Neuron (in vitro differentiated cells): ENCODE data around the gene STRN.
"Not testable (repeated sequence)": the region's sequence is repeated elsewhere in the genome, so short reads cannot be mapped to it uniquely, and the experiment has no call there.

Experiments
- H2AFZ ChIP-seq: one replicate; pipeline ENCODE4 v1.6.1; 2013; ENCODE audit warnings: low read depth, mild to moderate bottlenecking, inconsistent platforms, low read length, moderate library complexity
- H3K27me3 ChIP-seq: one replicate; pipeline ENCODE4 v1.6.1; 2013; ENCODE audit warnings: low read length; ENCODE audit not compliant: insufficient read depth
- H3K36me3 ChIP-seq: one replicate; pipeline ENCODE4 v1.6.1; 2013; ENCODE audit warnings: low read length; ENCODE audit not compliant: insufficient read depth
- H3K4me1 ChIP-seq: one replicate; pipeline ENCODE4 v1.6.1; 2013; ENCODE audit warnings: low read length; ENCODE audit not compliant: insufficient read depth
- H3K4me3 ChIP-seq: 2 replicates; pipeline ENCODE4 v1.5.1; 2013; ENCODE audit warnings: mild to moderate bottlenecking, low read length, moderate library complexity
- H3K9me3 ChIP-seq: one replicate; pipeline ENCODE4 v1.6.1; 2013; ENCODE audit warnings: low read length

Gene STRN, protein sequence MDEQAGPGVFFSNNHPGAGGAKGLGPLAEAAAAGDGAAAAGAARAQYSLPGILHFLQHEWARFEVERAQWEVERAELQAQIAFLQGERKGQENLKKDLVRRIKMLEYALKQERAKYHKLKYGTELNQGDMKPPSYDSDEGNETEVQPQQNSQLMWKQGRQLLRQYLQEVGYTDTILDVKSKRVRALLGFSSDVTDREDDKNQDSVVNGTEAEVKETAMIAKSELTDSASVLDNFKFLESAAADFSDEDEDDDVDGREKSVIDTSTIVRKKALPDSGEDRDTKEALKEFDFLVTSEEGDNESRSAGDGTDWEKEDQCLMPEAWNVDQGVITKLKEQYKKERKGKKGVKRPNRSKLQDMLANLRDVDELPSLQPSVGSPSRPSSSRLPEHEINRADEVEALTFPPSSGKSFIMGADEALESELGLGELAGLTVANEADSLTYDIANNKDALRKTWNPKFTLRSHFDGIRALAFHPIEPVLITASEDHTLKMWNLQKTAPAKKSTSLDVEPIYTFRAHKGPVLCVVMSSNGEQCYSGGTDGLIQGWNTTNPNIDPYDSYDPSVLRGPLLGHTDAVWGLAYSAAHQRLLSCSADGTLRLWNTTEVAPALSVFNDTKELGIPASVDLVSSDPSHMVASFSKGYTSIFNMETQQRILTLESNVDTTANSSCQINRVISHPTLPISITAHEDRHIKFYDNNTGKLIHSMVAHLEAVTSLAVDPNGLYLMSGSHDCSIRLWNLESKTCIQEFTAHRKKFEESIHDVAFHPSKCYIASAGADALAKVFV

DNA sequence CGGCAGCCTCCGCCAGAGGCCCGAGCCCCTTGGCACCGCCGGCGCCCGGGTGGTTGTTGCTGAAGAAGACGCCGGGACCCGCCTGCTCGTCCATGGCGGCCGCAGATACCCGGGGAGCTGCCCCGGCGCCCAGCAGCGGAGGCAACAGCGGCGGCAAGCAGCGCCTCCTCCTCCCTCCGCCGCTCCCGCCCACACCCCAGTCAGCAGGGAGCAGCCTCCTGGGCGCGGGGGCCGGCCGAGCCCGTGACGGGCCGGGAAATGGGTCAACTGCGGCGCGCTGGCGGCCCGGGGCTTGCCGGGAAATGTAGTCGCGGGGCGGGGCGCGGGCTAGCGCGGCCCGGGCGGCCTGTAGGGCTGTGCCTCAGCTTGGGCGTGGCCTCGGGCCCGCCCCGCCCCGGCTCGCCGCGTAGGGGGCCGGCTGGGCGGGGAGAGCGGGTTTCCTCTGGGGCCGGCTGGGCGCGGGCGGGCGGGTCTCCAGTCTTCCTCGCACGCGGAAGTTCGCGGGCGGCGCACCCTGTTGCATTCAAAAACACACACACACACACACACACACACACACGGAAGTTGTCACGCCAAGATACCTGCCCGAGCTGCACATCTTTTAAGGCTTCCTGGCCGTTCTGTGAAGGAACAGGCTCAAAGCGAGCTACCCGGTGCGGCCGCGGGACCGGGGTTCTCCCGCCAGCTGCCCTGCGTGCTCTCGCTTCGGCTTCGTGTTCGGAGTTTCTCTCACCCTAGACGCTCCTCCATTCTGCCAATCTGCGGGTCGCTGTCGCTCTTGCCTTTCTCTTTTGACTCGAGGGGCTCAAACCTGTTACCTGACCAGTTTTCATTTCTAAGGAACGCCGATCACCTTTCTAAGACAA is at the start of gene STRN:
Gene STRN, minus strand, starts transcription at position 167 of the 866 bp plus-strand sequence. Its CDS starts 73 bp downstream, at position 94.
- peak within 1 kb of the TSS; percentile 83 for H3K4me3 ChIP-seq
- H3K9me3 ChIP-seq, result no peaks in the 10 kb centered on the region
- H2AFZ ChIP-seq, result peak within 1 kb of the TSS; percentile 88
- H3K27me3 ChIP-seq, result no peaks in the 10 kb centered on the region
- H3K4me1 ChIP-seq, result peaks cover 19% of the 10 kb centered on the region
- H3K36me3 ChIP-seq, result no peaks in the 10 kb centered on the region

DNA sequence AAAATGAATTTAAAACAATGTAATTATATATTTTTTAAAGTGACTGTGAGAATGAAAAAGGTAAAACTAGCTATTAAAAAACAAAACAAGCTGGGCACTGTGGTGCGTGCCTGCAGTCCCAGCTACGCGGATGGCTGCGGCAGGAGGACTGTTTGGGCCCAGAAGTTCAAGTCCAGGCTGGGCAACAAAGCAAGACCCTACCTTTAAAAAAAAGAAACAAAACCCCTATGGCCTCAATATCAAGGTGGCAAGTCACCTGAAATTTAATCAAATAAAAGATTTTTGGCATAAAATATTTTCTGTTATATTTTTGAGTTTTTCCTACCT is 46.9 kb upstream of the STRN start:
- H3K36me3 ChIP-seq, result peaks cover 20% of the 10 kb centered on the region
- H3K27me3 ChIP-seq, result no peaks in the 10 kb centered on the region
- H2AFZ ChIP-seq, result no peak overlapping the region
- no peak overlapping the region for H3K4me3 ChIP-seq
- H3K4me1 ChIP-seq, result no peaks in the 10 kb centered on the region
- H3K9me3 ChIP-seq, result no peaks in the 10 kb centered on the region

DNA sequence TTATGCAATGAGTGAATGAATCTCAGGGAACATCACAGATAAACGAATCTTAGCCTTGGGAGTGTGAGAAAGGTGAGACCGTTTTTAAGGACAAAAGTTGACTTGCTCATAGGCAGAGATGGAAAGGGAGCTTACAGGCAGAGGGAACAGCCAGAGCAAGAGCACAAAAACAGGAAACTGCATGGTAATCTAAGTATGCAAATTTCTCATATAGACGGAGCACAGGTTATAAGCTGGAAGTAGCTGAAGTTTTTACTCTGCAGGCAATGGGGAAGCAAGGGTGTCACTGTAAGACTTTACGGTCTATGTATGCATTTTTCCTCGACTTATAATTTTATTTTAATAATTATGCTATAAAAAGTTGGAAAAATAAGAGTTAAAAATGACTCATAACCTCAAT is 44.8 kb upstream of the STRN start:
- H3K4me3 ChIP-seq, result no peak overlapping the region
- H3K27me3 ChIP-seq, result no peaks in the 10 kb centered on the region
- no peaks in the 10 kb centered on the region for H3K9me3 ChIP-seq
- no peak overlapping the region for H2AFZ ChIP-seq
- H3K36me3 ChIP-seq, result peaks cover 29% of the 10 kb centered on the region
- H3K4me1 ChIP-seq, result no peaks in the 10 kb centered on the region

DNA sequence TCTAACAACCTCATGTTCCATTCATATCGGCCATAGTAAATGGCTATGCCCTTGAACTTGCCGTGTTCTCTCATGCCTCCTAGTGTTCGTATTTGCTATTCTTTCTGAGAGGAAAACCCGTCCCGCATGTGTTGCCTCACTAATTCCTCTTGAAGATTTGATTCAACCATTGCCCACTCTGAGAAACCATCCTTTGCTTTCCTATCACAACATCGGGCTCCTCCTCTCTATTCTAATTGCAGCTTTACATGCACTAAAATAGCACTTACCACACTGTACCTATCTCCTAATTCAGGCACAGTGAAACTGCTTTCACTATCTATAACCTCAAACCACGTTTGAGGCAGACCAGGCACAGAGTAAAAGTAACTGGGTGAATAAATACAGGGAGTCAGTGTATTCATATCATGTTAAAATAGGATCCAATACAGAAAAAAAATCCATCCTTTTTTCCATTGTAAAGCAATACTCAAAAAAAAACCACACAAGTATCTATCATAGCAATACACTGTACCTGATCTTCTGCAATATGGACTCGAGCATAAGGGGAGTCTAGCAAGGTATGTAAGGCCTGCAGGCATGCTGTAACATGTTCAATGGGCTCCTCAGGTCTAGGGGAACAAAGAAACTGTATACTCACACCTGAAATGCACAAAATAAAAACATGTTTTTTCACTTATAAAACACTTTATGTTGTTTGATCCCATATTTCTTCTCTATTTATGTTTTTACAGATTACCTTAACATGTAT is 39.0 kb upstream of the STRN start:
- Histone ChIP-seq H3K36me3 (peaks cover 54% of the 10 kb centered on the region), H3K4me3 (no peak overlapping the region), H2AFZ (no peak overlapping the region)

DNA sequence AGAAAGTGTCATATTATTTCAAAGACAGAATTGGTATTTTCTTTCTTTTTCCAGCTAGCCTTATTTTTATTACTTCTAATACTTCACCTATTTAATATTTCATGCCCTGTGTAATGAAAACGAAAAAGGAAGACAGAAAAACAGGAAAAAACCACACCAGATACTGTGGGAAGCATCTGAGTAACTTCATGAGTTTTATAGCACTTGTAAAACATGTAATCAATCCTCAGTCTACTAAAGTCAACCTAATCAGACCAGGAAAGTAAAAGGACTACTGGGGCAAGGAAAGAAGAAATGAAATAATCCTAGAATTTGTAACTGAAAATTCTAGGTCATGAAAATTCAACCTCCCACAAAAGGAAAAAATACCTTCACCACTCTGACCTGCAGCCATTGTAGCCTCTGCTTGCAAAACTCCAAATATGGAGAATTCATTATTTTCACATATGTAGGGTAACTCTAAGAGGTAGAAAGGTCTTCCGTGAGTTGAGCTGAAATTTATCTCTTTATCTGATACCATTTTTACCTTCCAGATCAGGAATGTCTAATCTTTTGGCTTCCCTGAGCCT is 34.7 kb upstream of the STRN start:
- Histone ChIP-seq H3K4me3 (no peak overlapping the region), H3K36me3 (peaks cover 55% of the 10 kb centered on the region), H3K9me3 (peaks cover 3% of the 10 kb centered on the region), H2AFZ (no peak overlapping the region), H3K27me3 (no peaks in the 10 kb centered on the region), H3K4me1 (no peaks in the 10 kb centered on the region)

More for the DNA sequence above, 39.0 kb upstream of the STRN start:
- Histone ChIP-seq H3K27me3 (no peaks in the 10 kb centered on the region), H3K4me1 (no peaks in the 10 kb centered on the region), H3K9me3 (no peaks in the 10 kb centered on the region)

DNA sequence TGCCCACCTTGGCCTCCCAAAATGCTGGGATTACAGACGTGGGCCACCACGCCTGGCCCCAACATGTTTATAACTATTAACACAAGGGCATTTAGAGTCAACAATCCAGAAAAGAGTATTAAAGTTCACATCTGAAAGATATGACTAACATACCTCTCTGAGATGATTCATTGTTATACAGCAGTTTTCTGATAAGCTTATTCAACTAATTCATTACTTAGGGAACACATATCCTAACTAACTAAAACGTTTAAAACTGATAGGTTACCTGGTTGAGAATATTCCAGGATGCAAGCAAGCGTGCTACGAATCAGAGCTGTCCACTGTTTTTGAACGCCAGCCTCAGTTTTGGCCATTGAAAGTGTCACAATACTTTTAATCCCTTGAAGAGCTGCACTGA is 34.0 kb upstream of the STRN start:
- Histone ChIP-seq H2AFZ (no peak overlapping the region), H3K27me3 (no peaks in the 10 kb centered on the region), H3K9me3 (peaks cover 3% of the 10 kb centered on the region), H3K4me1 (no peaks in the 10 kb centered on the region), H3K36me3 (peaks cover 50% of the 10 kb centered on the region), H3K4me3 (no peak overlapping the region)

DNA sequence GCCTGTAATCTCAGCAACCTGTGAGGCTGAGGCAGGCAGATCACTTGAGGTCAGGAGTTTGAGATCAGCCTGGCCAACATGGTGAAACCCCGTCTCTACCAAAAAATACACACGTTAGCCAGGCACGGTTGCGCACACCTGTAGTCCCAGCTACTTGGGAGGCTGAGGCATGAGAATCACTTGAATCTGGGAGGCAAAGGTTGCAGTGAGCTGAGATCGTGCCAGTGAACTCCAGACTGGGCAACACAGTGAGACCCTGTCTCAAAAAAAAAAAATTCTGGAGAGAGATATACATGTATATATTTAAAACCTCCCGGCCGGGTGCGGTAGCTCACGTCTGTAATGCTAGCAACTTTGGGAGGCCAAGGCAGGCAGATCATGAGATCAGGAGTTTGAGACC is 33.1 kb upstream of the STRN start:
- not testable (repeated sequence) for H2AFZ ChIP-seq, H3K9me3 ChIP-seq, H3K27me3 ChIP-seq, H3K4me3 ChIP-seq, H3K4me1 ChIP-seq
- peaks cover 41% of the 10 kb centered on the region for H3K36me3 ChIP-seq

DNA sequence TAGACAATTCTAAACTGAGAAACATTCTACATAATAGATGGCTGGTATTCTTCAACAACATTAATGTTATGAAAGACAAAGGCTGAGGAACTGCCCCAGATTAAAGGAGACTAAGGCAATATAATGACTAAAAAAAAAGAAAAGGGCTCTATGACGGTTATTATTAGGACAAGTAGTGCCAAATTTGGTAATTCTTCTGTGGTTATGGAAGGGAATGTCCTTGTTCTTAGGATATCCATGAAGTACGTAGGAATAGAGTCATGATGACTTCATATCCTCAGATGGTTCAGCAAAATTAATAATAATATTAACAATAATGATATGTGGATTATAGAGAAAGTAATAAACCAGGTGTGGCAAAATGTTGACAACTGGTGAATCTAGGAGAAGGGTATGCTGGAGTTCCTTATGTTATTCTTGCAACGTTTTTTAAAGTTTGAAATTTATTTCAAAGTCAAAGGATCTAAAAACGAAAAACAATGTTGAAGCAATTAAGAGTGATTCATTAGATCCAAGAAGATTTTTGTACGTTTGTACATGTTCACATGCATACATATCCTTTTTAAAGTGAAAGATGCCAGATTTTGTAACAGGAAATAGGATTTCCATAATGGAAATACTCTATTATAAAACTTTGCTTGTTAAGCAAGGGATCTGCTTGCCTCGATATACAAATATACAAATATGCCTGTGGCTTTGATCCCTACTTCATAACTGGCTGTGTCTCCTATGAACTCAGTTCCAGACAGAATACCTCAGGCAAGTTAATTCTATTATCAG is 27.7 kb upstream of the STRN start:
- H2AFZ ChIP-seq, result no peak overlapping the region
- H3K9me3 ChIP-seq, result peaks cover 3% of the 10 kb centered on the region

DNA sequence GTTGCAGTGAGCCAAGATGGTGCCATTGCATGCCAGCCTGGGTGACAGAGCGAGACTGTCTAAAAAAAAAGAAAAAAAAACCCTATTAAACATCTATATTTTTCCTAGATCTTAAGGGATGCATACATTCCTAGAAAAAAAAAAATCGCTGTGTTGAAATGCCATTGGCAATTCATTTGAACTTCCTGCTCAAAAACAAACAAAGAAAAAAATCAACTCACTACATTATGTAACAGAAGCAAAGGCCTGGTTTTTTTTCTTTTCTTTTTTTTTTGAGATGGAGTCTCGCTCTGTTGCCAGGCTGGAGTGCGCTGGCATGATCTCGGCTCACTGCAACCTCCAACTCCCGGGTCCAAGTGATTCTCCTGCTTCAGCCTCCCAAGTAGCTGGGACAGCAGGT is 21.7 kb upstream of the STRN start:
- Histone ChIP-seq H3K4me3 (no peak overlapping the region), H3K27me3 (no peaks in the 10 kb centered on the region), H3K4me1 (no peaks in the 10 kb centered on the region), H3K9me3 (no peaks in the 10 kb centered on the region), H3K36me3 (peaks cover 4% of the 10 kb centered on the region), H2AFZ (no peak overlapping the region)

More for the DNA sequence above, 27.7 kb upstream of the STRN start:
- Histone ChIP-seq H3K4me3 (no peak overlapping the region), H3K27me3 (no peaks in the 10 kb centered on the region), H3K4me1 (no peaks in the 10 kb centered on the region), H3K36me3 (peaks cover 14% of the 10 kb centered on the region)

DNA sequence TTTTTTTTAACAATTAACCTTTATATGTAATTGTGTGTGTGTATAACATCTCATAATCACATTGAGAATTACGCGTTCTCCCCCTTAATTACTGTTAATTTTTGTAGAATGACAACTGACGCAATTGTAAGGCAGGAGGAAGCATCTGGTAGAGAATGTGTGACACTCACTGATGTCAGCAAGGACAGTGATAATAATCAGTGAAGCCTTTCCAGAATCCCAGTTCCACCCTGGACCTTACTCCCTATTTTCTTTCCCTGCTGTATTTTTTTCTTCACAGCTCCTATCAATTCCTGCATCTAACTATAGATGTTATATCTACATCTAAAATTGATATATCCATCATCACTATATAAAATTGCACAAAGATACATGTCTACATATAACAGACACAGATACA is 16.1 kb upstream of the STRN start:
- Histone ChIP-seq H3K27me3 (no peaks in the 10 kb centered on the region), H3K4me3 (no peak overlapping the region), H3K4me1 (no peaks in the 10 kb centered on the region), H3K9me3 (no peaks in the 10 kb centered on the region), H3K36me3 (no peaks in the 10 kb centered on the region), H2AFZ (no peak overlapping the region)

DNA sequence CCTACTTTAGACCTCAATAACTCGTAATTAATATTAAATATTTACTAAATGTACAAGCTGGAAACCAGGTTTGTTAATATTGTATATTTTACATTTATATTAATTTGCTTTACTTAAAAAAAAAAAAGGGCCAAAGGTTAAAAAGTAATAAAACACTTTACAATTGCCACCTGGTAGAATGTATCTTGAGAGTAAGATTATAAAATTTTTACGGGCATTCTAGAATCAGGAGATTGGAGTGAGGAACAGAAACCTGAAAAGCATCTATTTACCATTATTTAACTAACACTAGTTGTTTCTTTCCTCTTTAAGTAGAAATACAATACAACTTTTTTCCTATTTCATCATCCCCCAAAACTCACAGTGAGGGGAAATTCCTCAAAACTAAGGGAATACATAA is 15.6 kb upstream of the STRN start:
- no peaks in the 10 kb centered on the region for H3K36me3 ChIP-seq
- no peaks in the 10 kb centered on the region for H3K27me3 ChIP-seq
- H3K4me1 ChIP-seq, result no peaks in the 10 kb centered on the region
- H3K4me3 ChIP-seq, result no peak overlapping the region
- no peak overlapping the region for H2AFZ ChIP-seq
- no peaks in the 10 kb centered on the region for H3K9me3 ChIP-seq

DNA sequence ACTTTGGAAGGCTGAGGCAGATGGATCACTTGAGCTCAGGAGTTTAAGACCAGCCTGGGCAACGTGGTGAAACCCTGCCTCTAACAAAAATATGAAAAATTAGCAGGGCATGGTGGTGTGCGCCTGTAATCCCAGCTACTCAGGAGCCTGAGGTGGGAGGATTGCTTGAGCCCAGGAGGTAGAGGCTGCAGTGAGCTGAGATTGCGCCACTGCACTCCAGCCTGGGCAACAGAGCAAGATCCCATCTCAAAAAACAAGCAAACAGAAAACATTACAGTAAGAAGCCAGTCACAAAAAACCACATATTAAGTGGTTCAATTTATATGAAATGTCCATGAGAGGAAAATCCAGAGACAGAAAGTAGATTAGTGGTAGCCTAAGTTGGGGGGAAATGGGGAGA is 12.7 kb upstream of the STRN start:
- H3K9me3 ChIP-seq, H3K4me3 ChIP-seq: not testable (repeated sequence)

More for the DNA sequence above, 12.7 kb upstream of the STRN start:
- not testable (repeated sequence) for H3K36me3 ChIP-seq, H3K27me3 ChIP-seq, H3K4me1 ChIP-seq, H2AFZ ChIP-seq
